Measurements from ENCODE around the gene CIITA.
"Not testable (repeated sequence)": the region's sequence is repeated elsewhere in the genome, so short reads cannot be mapped to it uniquely, and the experiment has no call there.

The CIITA gene

DNA sequence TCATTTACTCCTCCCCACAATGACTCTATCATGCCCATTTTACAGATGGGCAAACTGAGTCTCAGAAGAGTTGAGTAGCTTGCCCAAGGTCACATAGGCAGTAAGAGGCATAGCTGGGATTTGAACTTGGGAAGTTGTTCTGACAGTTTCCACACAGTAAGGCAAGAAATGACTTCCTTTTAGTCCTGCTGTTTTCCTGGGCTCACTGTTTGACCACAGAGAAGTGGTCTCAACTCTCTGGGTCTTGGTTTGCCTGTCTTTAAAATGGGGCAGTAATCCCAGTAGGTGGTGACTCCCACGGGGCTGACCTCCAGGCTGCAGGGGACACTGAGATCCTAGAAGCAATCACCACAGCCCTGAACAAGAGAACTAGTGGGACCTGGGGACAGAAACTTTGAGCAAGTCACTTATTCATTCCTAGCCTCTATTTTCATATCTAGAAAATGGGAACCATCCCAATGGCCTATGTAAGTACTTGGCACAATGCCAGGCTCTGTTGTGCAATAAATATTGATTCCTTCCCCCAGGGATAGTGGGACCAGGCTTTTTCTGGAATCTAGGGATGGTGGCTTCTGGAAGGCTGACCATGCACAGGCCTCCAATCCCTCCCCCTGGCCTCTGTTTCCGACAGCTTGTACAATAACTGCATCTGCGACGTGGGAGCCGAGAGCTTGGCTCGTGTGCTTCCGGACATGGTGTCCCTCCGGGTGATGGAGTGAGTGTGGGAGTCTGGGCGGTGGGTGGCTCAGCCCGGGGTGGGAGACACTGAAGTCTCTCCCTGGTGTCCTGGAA lies 44.7 kb downstream of the CIITA start:
- no peak for DNase-seq (ENCODE audit: low read depth)

DNA sequence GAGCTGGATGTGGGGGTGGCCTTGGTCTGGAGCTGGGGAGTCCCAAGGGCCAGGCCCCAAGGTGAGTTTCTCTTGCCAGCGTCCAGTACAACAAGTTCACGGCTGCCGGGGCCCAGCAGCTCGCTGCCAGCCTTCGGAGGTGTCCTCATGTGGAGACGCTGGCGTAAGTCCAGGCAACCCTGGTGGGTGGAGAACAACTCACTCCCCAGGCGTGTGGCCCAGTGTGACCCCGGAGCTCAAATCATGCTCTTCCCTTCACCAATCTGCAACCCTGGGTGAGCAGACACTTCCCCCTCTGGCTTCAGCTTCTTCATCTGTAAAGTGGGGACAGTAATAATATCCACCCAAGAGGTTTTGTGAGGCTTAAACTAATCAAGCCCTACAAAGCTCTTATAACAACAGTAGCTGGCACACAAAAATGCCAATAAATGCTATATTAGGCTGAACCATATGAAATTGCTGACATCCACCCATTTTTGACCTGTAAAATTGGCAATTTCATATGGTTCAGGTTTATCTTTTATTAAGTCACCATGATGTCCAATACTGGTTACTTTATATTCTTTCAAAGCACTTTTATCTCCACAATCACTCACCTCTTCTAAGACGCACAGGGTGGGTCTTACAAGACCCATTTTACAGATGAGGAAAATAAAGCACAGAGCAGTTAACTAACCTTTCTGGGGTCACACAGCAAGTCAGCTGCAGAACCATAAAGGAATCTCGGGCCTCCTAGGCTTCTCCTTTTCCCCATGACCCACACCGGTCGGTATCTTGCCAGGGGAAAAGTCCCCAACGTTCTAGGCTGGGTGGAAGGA lies 45.5 kb downstream of the CIITA start:
- no peak for DNase-seq (ENCODE audit: low read depth)

DNA sequence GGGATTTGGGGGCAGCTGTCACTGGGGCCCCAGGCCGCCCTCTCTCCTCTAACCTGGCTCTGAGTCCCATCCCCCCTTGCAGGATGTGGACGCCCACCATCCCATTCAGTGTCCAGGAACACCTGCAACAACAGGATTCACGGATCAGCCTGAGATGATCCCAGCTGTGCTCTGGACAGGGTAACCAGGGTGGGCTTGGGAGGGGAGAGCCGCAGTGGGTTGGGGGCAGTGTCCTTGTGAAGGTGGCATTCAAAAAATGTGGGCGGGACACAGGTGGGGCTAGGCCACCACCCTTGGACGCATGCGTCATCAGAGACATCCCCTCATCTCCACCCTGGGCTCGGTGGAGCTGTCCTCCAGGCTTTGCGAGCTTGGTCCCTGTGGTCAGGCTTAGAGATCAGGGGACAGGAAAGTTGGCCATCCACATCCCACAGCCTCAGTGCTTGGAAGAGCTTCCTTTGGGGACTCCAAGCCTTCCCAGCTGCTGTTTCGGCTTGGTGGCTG lies 46.2 kb downstream of the CIITA start:
- no peak for DNase-seq (ENCODE audit: low read depth)

DNA sequence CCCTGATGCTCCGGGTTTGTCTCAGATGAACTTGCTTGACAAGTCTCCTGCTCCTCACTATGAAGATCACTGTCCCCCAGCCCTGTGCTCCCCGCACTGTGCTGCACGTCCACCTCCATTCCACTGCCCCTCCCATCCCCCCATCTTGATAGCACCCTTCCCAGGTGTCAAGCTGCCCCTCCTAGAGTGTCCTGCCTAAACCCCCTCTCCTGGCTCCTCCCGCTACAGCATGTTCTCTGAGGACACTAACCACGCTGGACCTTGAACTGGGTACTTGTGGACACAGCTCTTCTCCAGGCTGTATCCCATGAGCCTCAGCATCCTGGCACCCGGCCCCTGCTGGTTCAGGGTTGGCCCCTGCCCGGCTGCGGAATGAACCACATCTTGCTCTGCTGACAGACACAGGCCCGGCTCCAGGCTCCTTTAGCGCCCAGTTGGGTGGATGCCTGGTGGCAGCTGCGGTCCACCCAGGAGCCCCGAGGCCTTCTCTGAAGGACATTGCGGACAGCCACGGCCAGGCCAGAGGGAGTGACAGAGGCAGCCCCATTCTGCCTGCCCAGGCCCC lies 46.7 kb downstream of the CIITA start:
- no peak for DNase-seq (ENCODE audit: low read depth)

DNA sequence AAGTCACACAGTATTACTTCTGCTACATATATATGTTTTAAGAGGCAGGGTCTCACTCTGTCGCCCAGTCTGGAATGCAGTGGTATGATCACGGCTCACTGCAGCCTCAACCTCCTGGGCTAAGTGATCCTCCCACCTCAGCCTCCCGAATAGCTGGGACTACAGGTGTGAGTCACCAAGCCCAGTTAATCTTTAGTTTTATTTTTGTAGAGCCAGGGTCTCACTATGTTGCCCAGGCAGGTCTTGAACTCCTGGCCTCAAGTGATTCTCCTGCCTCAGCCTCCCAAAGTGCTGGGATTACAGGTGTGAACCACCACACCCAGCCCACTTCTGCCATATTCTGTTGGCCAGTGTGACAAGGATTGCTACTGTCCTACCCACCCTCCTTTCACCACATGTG lies 48.3 kb downstream of the CIITA start:
- not testable (repeated sequence) for DNase-seq (ENCODE audit: low read depth)

DNA sequence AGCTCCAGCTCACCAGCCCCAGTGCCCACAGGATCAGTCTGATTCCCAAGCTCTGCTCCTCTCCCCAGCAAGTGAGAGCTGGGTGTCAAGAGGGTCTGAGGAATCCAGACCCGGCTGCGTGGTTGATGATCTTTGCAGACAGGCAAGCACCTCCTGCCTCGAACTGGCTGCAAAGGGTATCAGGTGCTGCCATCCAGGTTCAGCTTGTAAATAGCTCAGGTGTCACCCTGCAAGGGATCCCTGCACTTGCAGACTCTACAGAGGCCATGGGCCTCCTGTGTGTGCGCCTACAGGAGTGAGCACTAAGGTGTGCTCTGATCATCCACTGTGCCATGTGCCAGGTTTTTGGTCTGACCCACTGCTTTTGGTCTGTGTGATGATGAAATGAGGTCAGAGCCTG lies 49.1 kb downstream of the CIITA start:
- no peak for DNase-seq (ENCODE audit: low read depth)

DNA sequence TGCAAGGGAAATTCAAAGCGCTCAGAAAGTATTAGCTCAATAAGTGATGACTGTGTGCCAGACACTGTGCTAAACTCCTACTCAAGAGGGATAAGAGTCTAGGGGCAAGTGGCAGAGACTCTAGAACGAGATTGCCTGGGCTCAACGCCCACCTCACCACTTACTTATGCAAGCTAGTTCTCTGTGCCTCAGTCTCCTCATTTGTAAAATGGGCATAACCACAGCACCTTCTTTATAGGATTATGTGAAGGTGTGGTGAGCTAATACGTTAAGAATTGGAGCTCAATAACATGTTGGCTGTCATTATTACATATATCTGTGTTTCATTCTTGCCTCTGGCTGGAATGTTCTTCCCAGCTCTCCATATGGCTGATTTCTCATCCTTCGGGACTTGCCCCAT lies 49.9 kb downstream of the CIITA start:
- DNase-seq (ENCODE audit: low read depth): no peak

DNA sequence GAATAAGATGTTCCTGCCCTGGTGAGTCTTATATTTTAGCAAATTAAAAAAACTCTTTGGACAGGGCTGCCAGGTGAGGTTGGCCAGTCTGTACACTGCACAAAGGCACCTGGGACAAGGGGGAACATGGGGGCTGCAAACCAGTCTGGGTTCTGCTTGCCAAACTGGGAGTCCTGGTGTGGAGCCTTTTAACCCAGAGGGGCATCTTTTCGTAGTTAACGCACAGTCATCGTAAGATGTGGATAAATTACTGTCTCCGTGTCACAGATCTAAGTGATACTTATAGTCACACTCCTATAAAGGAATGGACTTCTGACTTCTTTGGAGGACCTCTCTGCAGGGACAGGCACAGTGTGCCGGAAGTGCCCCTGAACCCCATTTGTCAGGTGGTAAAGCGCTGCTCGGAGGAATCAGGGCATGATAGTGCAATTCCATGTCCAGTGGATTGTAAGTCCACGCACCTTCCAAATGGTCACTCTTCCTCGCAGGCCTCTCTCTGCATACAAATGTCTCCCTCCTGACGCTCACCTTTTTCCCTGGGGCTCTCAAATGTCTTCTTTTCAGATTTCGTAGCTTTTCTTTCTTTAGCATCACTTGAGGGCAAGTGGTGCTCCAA lies 50.6 kb downstream of the CIITA start:
- no peak for DNase-seq (ENCODE audit: low read depth)

DNA sequence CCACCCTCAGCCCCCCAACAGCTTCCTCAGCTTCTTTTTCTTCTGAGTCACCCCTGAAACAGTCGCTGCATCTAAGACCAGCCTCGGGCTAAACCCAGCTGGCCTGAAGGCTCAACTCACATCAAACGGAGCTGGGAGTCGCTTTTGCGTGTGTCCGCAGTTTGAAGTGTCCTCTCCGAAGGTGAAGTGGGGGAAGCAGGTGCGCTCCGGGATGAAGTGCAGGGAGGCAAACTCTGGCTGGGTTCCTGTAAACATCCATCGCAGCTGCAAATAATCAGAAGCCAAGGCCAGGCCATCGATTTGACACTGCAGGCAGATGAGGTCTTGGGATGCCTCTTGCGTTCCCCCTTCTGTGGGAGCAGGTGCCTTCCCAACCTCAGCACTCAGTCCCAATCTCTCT lies 52.1 kb downstream of the CIITA start:
- DNase-seq (ENCODE audit: low read depth): not testable (repeated sequence)

DNA sequence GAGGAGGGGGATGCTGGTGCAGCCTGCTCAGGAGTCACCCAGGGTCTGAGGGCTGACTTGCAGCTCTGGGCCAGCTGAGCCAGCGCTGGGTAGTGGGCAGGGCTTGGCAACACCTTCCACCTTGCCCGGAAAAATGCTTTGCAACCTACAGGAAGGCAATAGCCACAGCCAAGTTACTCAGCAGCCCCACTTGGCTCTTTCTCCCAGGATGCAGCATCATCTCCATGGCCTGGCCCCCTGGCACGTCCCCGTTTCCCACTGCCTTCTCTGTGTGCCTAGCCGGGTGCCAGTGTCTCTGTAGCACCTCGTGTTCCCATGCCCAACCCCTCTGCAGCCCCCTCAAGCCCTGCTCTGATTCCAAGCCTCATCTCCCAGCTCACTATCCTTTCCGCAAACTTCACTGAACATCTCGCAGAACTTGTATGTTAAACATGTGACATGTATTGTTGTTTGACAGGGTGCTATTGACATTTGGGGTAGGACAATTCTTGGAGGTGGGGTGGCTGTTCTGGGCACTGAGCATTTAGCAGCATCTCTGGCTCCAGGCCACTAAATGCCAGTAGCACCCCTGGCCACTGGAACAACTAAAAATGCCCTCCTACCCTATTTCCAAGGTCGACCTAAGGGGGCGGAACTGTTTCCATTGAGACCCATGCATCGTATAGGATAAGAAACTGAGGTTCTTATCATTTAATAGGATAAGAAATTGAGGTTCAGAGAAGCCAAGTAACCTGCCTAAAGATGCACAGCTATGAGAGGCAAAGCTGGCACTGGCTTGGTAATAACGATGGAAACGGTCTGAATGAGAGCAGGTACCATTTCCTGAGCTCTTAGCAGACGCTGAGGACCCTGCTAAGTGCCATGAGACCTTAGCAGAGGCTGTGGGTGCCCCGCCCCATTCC lies 53.1 kb downstream of the CIITA start:
- DNase-seq (ENCODE audit: low read depth): no peak

DNA sequence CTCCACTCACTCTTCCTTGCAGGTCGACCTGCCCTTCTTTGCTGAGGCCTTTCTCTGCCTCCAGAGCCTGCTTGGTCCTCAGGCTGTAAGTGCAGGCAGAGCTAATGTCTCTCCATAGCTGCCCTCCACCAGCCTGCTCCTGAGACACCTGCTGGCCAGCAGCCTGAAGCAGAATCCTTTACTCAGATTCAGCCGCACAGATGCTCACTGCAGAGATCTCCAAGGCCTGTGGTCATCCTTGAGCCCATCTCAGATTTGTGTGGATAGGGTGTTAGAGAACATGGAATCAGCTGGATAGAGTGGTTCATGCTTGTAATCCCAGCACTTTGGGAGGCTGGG lies 53.7 kb downstream of the CIITA start:
- no peak for DNase-seq (ENCODE audit: low read depth)

DNA sequence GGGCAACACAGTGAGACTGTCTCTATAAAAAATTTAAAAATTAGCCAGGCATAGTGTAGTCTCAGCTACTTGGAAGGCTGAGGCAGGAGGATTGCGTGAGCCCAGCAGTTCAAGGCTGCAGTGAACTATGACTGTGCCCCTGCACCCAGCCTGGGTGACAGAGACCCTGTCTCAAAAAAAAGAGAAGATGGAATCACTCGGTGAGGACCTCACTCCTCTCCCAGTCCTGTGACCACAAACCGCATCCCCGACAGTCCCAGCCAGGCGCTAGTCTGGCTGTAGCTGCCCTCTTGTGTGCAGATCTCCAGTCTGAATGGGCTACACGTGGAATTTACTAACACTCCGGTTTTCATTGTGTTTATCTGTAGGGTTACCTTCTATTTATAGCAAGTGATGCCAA lies 54.1 kb downstream of the CIITA start:
- DNase-seq (ENCODE audit: low read depth): no peak

DNA sequence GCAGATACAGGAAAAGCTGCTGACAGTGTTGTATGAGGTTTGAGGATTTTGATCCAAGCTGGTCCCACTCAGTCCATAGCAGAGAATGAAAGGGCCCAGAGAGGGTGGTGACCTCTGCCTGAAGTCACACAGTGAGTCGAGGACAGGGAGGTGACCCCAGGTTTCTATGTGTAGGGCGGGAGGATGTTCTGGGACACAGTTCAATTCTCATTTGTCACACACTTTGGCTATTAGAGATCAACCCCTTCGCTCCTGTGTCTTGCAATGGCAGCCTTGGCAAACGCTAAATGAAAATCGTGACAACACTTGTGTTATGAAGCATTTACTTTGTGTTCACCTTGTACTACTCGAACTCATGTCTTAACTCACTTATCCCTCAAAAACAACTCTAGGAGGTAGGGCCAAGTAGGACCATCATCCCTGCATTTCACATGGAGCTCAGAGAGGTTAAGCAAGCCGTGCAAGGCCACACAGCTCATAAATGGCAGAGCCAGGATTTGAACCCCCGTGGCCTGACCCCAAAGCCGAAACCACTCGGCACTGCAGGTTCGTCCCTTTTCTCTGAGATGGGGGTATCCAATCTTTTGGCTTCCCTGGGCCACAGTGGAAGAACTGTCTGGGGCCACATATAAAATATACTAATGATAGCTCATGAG lies 55.1 kb downstream of the CIITA start:
- no peak for DNase-seq (ENCODE audit: low read depth)

DNA sequence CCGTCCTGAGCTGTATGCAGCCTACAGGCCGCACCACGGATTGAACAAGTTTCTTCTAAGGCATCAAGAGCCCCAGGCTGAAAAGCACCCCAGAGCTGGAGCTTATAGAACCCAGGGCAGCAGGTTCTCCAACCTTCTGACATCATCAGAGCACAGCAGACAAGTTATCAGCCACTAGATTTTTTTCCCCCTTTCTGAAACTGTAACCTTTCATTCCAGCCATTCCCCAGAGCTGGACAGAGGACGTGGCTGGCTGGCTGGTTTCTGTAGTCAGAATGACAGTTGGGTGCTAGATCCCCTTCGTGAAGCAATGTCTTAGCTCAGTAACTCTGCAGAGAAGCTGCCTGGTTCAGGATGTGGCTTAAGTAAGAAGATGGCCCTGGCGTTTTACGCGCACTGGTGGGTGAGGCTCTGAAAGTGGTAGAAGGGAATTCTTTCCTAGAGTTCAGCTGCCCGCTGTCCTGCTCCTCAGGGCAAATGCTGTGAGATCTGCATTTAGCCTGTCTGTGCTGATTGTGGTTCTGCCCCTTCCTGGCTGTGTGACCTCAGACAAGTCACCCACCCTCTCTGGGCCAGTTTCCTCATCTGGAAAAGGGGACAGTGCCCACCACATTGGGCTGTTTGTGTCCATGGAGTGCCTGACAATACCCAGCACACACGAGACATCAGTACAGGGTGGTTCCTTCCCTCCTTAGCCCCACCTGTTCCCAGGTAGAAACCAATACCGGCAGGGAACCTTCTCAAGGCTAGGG lies 56.1 kb downstream of the CIITA start:
- DNase-seq (ENCODE audit: low read depth): no peak

DNA sequence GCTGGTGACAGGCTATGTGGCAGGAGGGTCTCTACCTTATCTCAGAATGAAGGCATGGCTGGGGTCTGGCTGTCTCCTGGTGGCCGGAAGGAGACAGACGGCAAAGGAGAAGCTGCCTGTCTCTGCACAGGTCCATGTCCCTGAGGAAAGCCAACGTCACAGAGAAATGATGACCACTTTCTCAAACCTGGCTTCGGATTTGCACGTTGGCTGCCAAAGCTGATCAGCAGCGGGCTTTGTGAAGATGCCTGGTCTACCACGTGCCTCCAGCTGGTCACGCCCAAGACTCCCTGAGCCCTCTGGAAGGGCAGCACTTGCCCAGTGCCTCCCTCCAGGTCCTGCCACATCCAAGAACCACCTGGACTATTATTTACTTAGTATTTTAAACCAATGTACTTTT lies 56.9 kb downstream of the CIITA start:
- DNase-seq (ENCODE audit: low read depth): no peak

DNA sequence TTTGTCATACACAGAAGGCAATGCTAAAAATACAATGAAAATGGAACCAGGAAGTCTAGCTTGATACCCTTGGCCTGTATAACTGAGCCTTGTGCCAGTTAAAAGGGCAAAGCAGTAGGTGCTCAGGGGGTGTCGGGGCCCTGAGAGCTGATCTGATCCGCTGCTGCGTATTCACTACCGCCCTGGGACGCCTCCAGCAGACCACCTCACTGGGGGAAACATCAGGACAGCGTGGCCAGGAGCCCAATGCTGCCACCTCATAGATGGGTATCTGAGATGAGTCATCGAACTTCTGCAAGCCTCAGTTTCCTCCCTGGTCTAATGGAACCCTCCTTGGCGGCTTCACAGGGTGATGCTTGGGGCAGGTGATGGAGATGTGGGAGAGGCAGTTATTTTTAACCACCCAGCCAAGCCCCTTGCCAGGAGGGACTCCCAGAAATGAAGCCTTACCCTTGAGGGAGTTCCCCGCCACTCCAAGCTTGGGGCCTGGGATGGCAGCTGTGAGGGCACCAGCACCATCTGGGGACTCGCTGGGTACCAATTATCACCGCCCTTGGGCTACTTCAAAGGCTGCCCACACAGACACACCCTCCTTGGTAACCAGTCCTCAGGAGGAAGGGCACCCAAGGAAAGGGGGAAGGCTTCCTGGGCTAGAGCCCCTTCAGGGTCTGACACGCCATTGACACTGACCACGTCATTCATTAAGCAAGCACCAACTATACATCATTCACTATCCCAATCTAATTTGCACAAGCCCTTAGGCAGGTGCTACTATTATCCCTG lies 57.5 kb downstream of the CIITA start:
- DNase-seq (ENCODE audit: low read depth): no peak

DNA sequence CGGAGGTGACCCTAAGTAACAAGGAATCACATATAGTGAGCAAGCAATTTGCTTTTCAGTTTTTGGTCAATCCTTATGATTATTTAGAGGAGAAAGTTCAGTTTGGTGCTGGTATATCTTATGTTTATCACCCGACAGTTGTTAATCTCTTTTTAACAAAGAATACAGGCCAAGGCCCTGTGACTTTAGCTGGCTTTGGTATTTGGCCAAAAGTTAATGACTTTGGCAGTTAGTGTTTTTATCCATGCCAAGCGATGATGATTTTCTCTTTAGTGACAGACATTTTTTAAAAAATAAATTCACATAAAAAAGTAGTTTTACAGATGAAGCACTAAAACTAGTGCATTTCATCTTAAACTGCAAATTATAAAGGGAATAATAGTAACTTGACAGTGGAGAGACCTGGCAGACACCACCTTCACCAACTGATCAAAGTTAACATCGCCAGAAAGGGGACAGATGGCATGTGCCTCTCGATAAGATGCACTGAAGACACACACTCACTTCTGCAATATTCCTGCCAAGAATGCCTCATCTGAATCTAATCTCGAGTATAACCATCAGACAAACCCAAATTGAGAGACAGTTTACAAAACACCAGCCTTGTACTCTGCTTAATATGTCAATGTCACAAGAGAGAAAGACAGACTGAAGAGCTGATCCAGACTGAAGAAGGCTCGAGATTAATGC lies 58.4 kb downstream of the CIITA start:
- no peak for DNase-seq (ENCODE audit: low read depth)

DNA sequence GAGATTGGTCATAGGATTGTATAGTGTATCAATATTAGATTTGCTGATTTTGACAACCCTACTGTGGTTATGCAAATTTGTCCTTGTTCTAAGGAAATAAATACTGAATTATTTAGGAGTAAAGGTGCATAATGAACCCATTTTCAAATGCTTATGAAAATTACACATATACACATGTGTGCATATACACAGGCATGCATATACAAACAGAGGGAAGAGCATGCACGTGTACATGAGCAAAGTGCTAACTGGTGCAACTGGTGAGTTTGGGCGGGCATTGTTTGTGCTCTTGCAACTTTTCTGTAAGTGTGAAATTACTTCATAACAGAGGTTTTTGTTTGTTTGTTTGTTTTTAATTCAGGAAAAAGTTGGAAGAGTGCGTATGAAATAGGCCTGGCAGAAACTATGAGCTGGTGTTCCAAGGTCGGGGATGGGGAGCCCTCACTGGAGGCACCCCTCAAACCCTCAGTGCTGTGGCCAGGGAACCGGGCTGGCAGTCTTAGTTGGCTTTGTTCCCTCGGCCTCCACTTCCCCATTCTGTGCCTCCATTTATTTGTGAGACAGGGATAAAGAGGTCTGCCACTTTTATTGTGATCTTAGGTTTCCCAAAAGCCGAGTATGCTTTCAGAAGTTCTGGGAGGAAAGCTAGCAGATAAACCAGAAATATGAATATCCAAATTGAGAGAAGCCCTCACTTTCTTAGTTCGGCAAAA lies 59.4 kb downstream of the CIITA start:
- DNase-seq (ENCODE audit: low read depth): no peak

All from GM04503 (cell line).